Middle frontal gyrus (tissue), 1 donor: ENCODE data around the gene NOSTRIN.
"Not testable (repeated sequence)": the region's sequence is repeated elsewhere in the genome, so short reads cannot be mapped to it uniquely, and the experiment has no call there.

Experiments used
- DNase-seq: peaks from one replicate; pipeline ENCODE4 v3.0.0-alpha.2; 2015; ENCODE audit warnings: low spot score; ENCODE audit errors: extremely low spot score

Gene NOSTRIN

GRCh38 chr2:168874368-168875054 is 72.1 kb downstream of the NOSTRIN start:
- no peak for DNase-seq

- not testable (repeated sequence) for DNase-seq
Measured at GRCh38 chr2:168882163-168882562, 79.7 kb downstream of the NOSTRIN start.

- DNase-seq = no peak
Measured at GRCh38 chr2:168884975-168885374, 82.5 kb downstream of the NOSTRIN start.

GRCh38 chr2:168889635-168890005 is 87.2 kb downstream of the NOSTRIN start:
- no peak for DNase-seq

- peak; percentile 72 for DNase-seq
Measured at GRCh38 chr2:168890006-168890782, 87.8 kb downstream of the NOSTRIN start, which contains the start of gene SPC25. TSS of gene SPC25 (minus strand) at chr2:168890430. CDS start at chr2:168889519, 911 bp downstream.

GRCh38 chr2:168892327-168892726 is 89.9 kb downstream of the NOSTRIN start:
- no peak for DNase-seq

- DNase-seq = no peak
Measured at GRCh38 chr2:168894101-168894500, 91.7 kb downstream of the NOSTRIN start.

- DNase-seq = no peak
Measured at GRCh38 chr2:168894720-168895119, 92.3 kb downstream of the NOSTRIN start.

- DNase-seq = no peak
Measured at GRCh38 chr2:168895771-168896170, 93.3 kb downstream of the NOSTRIN start.

GRCh38 chr2:168896783-168897182 is 94.3 kb downstream of the NOSTRIN start:
- DNase-seq = no peak

- no peak for DNase-seq
Measured at GRCh38 chr2:168897449-168897848, 95.0 kb downstream of the NOSTRIN start.

- DNase-seq = no peak
Measured at GRCh38 chr2:168901003-168901402, 98.6 kb downstream of the NOSTRIN start, which contains the start of gene G6PC2. TSS of gene G6PC2 (plus strand) at chr2:168901291. CDS start at chr2:168901332, 41 bp downstream.

- no peak for DNase-seq
Measured at GRCh38 chr2:168903888-168904287, 101.5 kb downstream of the NOSTRIN start.

GRCh38 chr2:168904358-168904757 is 101.9 kb downstream of the NOSTRIN start:
- no peak for DNase-seq

GRCh38 chr2:168907940-168908662 is 105.7 kb downstream of the NOSTRIN start:
- no peak for DNase-seq

GRCh38 chr2:168910330-168910729 is 107.9 kb downstream of the NOSTRIN start:
- no peak for DNase-seq

- DNase-seq = peak; percentile 22
Measured at GRCh38 chr2:168912466-168912865, 110.0 kb downstream of the NOSTRIN start.

GRCh38 chr2:168912901-168913369 is 110.5 kb downstream of the NOSTRIN start:
- peak; percentile 26 for DNase-seq

- no peak for DNase-seq
Measured at GRCh38 chr2:168913495-168913894, 111.1 kb downstream of the NOSTRIN start.
